HCT116 (cell line): ENCODE data around the gene PTX4. TPM values are rescaled to one million over a fixed set of nuclear protein-coding genes. Genes with fewer than 3 reads are reported as not detected.

Source experiments
- ATAC-seq: fragments of 200-7000 bp; cut with Tn5 transposase; 2 replicates; pipeline ENCODE4 v1.9.1; 2020; ENCODE audit warnings: mild to moderate bottlenecking, moderate library complexity
- BruUV-seq: library from RNA; stranded (reverse); fragments of 400-500 nt; replicated peaks from 2 replicates; lab custom pipeline; 2021; lab: Mats Ljungman, UMichigan
- CTCF ChIA-PET: fragments of 300-600 bp; sonication (Branson Sonifier 250); formaldehyde crosslinking; loops from one replicate; lab custom pipeline; 2021; ENCODE audit warnings: antibody characterized with exemption; lab: Charles Lee
- POLR2A ChIA-PET: fragments of 300-600, 350-600 bp; sonication (Branson Sonifier 250); formaldehyde crosslinking; loops from one replicate; lab custom pipeline; 2021; ENCODE audit warnings: antibody characterized with exemption; lab: Charles Lee
- RAD21 ChIA-PET, 2 experiments: fragments of 300-600 bp; sonication (Branson Sonifier 250); formaldehyde crosslinking; loops; one replicate each; lab custom pipeline; 2023; ENCODE audit warnings: low total read pairs in 2 of 2; ENCODE audit not compliant: uncharacterized antibody in 2 of 2, unreplicated experiment in 2 of 2, low non-redundant PET in 1 of 2; lab: Charles Lee
- DNase-seq: peaks from one replicate; pipeline ENCODE4 v3.0.0-alpha.2; 2010; ENCODE audit warnings: low read depth, low spot score
- H2AFZ ChIP-seq: fragments of 200-600 bp; shearing (Covaris generic), sonication (generic); 2 replicates; pipeline ENCODE4 v1.6.1; 2017; ENCODE audit warnings: low read depth, mixed run types, mixed read lengths, antibody characterized with exemption, low read length; ENCODE audit not compliant: poor library complexity, severe bottlenecking
- H3K27ac ChIP-seq: 2 replicates; pipeline ENCODE4 v1.5.1; 2012; ENCODE audit warnings: low read depth, low read length
- H3K27me3 ChIP-seq: fragments of 200-600 bp; sonication (generic); 2 replicates; pipeline ENCODE4 v1.6.1; 2016; ENCODE audit warnings: mixed run types, low read length, mixed read lengths; ENCODE audit not compliant: insufficient read depth
- H3K36me3 ChIP-seq, 2 experiments: fragments of 200-500 bp in 1 of 2; fragments of 200-600 bp in 1 of 2; sonication (Bioruptor generic) in 1 of 2; sonication (generic) in 1 of 2; 2 replicates each; pipeline versions ENCODE4 v1.5.1 to v1.6.1; 2014 to 2016; ENCODE audit warnings: low read length in 2 of 2, inconsistent platforms in 1 of 2, mixed read lengths in 1 of 2, mixed run types in 1 of 2; ENCODE audit not compliant: insufficient read depth in 2 of 2, control insufficient read depth in 1 of 2
- H3K4me1 ChIP-seq, 2 experiments: fragments of 200-600 bp in 1 of 2; sonication (generic) in 1 of 2; 2 replicates each; pipeline versions ENCODE4 v1.5.1 to v1.6.1; 2012 to 2017; ENCODE audit warnings: low read length in 2 of 2, inconsistent platforms in 1 of 2, mild to moderate bottlenecking in 1 of 2, mixed read lengths in 1 of 2, mixed run types in 1 of 2, moderate library complexity in 1 of 2; ENCODE audit not compliant: insufficient read depth in 2 of 2, control insufficient read depth in 1 of 2
- H3K4me2 ChIP-seq: fragments of 200-600 bp; sonication (generic); 2 replicates; pipeline ENCODE4 v1.6.1; 2017; ENCODE audit warnings: mixed run types, low read length, mixed read lengths
- H3K4me3 ChIP-seq, 2 experiments: fragments of 200-600 bp in 1 of 2; sonication (generic) in 1 of 2; replicated peaks in 1 of 2; 2 replicates each; pipeline ENCODE4 v1.5.1; 2011 to 2016; ENCODE audit warnings: low read length in 2 of 2, control low read depth in 1 of 2, low read depth in 1 of 2, mild to moderate bottlenecking in 1 of 2, mixed read lengths in 1 of 2, mixed run types in 1 of 2
- H3K79me2 ChIP-seq: fragments of 200-600 bp; sonication (generic); 2 replicates; pipeline ENCODE4 v1.6.1; 2017; ENCODE audit warnings: mild to moderate bottlenecking, mixed run types, low read length, moderate library complexity, mixed read lengths; ENCODE audit not compliant: insufficient read depth
- H3K9ac ChIP-seq: fragments of 200-600 bp; sonication (generic); 2 replicates; pipeline ENCODE4 v1.6.1; 2016; ENCODE audit warnings: low read length, mixed read lengths
- H3K9me2 ChIP-seq: fragments of 200-600 bp; sonication (generic), shearing (Covaris generic); 2 replicates; pipeline ENCODE4 v1.6.1; 2017; ENCODE audit warnings: mixed run types, mild to moderate bottlenecking, moderate library complexity; ENCODE audit not compliant: insufficient read depth
- H3K9me3 ChIP-seq, 2 experiments: fragments of 200-500 bp in 1 of 2; fragments of 200-600 bp in 1 of 2; sonication (Bioruptor generic) in 1 of 2; sonication (generic) in 1 of 2; 2 replicates each; pipeline ENCODE4 v1.6.1; 2014 to 2017; ENCODE audit warnings: low read length in 2 of 2, mixed read lengths in 2 of 2, inconsistent platforms in 1 of 2, low read depth in 1 of 2, mild to moderate bottlenecking in 1 of 2, mixed run types in 1 of 2, moderate library complexity in 1 of 2; ENCODE audit not compliant: control insufficient read depth in 1 of 2, insufficient read depth in 1 of 2
- H4K20me1 ChIP-seq: fragments of 200-600 bp; sonication (generic), shearing (Covaris generic); 2 replicates; pipeline ENCODE4 v1.6.1; 2017; ENCODE audit warnings: mixed run types, mild to moderate bottlenecking, moderate library complexity; ENCODE audit not compliant: insufficient read depth
- CBX3 ChIP-seq: IDR thresholded peaks from 2 replicates; pipeline ENCODE4 v1.6.1; 2012; ENCODE audit warnings: low read depth
- CEBPB ChIP-seq: IDR thresholded peaks from 2 replicates; pipeline ENCODE4 v1.6.1; 2012; ENCODE audit warnings: low read depth
- EGR1 ChIP-seq: IDR thresholded peaks from 2 replicates; pipeline ENCODE4 v1.6.1; 2012; ENCODE audit warnings: low read depth
- ELF1 ChIP-seq: IDR thresholded peaks from 2 replicates; pipeline ENCODE4 v1.6.1; 2012; ENCODE audit warnings: low read depth, borderline replicate concordance
- RAD21 ChIP-seq: IDR thresholded peaks from 2 replicates; pipeline ENCODE4 v1.6.1; 2012; ENCODE audit warnings: low read depth, mild to moderate bottlenecking
- REST ChIP-seq: IDR thresholded peaks from 2 replicates; pipeline ENCODE4 v1.6.1; 2012; ENCODE audit warnings: low read depth
- SRF ChIP-seq: IDR thresholded peaks from 2 replicates; pipeline ENCODE4 v1.6.1; 2012; ENCODE audit warnings: low read depth
- TCF7L2 ChIP-seq: IDR thresholded peaks from 2 replicates; pipeline ENCODE4 v1.7.0; 2011; ENCODE audit warnings: borderline replicate concordance, inconsistent platforms; ENCODE audit not compliant: insufficient read depth, insufficient read length; ENCODE audit errors: extremely low read depth
- ZFX ChIP-seq: fragments of 450-650 bp; IDR thresholded peaks from 2 replicates; pipeline ENCODE4 v1.6.1; 2017
- intact Hi-C: fragments of 100-400 bp; cut with micrococcal nuclease; formaldehyde crosslinking; loops from 2 replicates; pipeline ENCODE4 v1.10.0; 2022
- total RNA-seq: library from RNA; stranded (reverse); gene quantifications from one replicate; pipeline ENCODE4 v1.2.1, GENCODE V29; 2021; ENCODE audit not compliant: unreplicated experiment

Gene PTX4
- total RNA-seq, 1 experiment from 2014 or later, result not detected

- H2AFZ ChIP-seq, result no peak overlapping the region
- RAD21 ChIA-PET, result no interaction called here
- intact Hi-C loops, result no loop called here
- no peaks in the 10 kb centered on the region for H3K9me3 ChIP-seq
- H3K36me3 ChIP-seq, result no peaks in the 10 kb centered on the region; a peak in 1 of 4 replicates
- TF ChIP-seq REST (no peak), SRF (no peak), CEBPB (no peak), EGR1 (no peak), CBX3 (no peak)
- TF ChIP-seq, all 23 proteins: peak for 0
- no peaks in the 10 kb centered on the region for H3K9me2 ChIP-seq
- H3K79me2 ChIP-seq, result no peaks in the 10 kb centered on the region
- H3K27ac ChIP-seq, result no peak overlapping the region
- no TSS peak for BruUV-seq
- ChIA-PET POLR2A (no interaction called here), CTCF (no interaction called here)
- ATAC-seq (no peak), DNase-seq (no peak)
- no peak overlapping the region for H3K9ac ChIP-seq
- no peaks in the 10 kb centered on the region for H3K4me1 ChIP-seq
- H3K27me3 ChIP-seq, result no peaks in the 10 kb centered on the region
- no peaks in the 10 kb centered on the region for H4K20me1 ChIP-seq
- no peak overlapping the region for H3K4me3 ChIP-seq
- no peak overlapping the region for H3K4me2 ChIP-seq
Observed at GRCh38 chr16:1452530-1452929, 36.2 kb downstream of the PTX4 start.

- no peak for ATAC-seq
- ChIA-PET CTCF (no interaction called here), RAD21 (no interaction called here), POLR2A (no interaction called here)
- H3K27ac ChIP-seq, result no peak overlapping the region
- no peaks in the 10 kb centered on the region for H4K20me1 ChIP-seq
- TF ChIP-seq ELF1 (no peak), CEBPB (no peak), TCF7L2 (no peak), REST (no peak), ZFX (no peak), RAD21 (no peak)
- intact Hi-C loops, result no loop called here
- no TSS peak for BruUV-seq
- no peak overlapping the region for H2AFZ ChIP-seq
- no peaks in the 10 kb centered on the region; a peak in 1 of 4 replicates for H3K36me3 ChIP-seq
- no peak overlapping the region for H3K4me2 ChIP-seq
- H3K79me2 ChIP-seq, result no peaks in the 10 kb centered on the region
- H3K9ac ChIP-seq, result no peak overlapping the region
- no peaks in the 10 kb centered on the region for H3K27me3 ChIP-seq
- H3K4me3 ChIP-seq, result no peak overlapping the region
- H3K9me3 ChIP-seq, result no peaks in the 10 kb centered on the region
- no peak for DNase-seq
- no peaks in the 10 kb centered on the region for H3K9me2 ChIP-seq
- no peaks in the 10 kb centered on the region for H3K4me1 ChIP-seq
Observed at GRCh38 chr16:1451702-1452392, 36.9 kb downstream of the PTX4 start.
